Measurements from ENCODE around the gene HACD3.
"Not testable (repeated sequence)": the region's sequence is repeated elsewhere in the genome, so short reads cannot be mapped to it uniquely, and the experiment has no call there.

The HACD3 gene, protein sequence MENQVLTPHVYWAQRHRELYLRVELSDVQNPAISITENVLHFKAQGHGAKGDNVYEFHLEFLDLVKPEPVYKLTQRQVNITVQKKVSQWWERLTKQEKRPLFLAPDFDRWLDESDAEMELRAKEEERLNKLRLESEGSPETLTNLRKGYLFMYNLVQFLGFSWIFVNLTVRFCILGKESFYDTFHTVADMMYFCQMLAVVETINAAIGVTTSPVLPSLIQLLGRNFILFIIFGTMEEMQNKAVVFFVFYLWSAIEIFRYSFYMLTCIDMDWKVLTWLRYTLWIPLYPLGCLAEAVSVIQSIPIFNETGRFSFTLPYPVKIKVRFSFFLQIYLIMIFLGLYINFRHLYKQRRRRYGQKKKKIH

GRCh38 chr15:65530318-65531111 lies at the start of gene HACD3:
HACD3 (plus strand) TSS chr15:65530463; CDS start chr15:65530632, 169 bp downstream.
- no peak for FAIRE-seq

- no peak for FAIRE-seq
Measured at GRCh38 chr15:65484876-65485275, 45.4 kb upstream of the HACD3 start.

DNA sequence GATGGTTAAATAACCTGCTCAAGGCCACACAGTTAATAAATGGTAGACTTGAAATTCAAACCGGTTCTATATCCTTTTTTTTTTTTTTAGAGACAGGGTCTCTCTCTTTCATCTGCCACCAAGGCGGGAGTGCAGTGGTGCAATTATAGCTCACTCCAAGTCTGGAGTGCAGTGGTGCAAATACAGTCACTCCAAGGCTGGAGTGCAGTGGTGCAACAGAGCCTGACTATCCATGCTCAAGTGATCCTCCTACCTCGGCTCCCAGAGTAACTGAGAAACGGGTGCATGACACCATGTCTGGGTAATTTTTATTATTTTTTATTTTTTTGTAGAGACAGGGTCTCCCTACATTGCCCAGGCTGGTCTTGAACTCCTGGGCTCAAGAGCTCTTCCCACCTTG lies 36.2 kb upstream of the HACD3 start:
- no peak for FAIRE-seq

DNA sequence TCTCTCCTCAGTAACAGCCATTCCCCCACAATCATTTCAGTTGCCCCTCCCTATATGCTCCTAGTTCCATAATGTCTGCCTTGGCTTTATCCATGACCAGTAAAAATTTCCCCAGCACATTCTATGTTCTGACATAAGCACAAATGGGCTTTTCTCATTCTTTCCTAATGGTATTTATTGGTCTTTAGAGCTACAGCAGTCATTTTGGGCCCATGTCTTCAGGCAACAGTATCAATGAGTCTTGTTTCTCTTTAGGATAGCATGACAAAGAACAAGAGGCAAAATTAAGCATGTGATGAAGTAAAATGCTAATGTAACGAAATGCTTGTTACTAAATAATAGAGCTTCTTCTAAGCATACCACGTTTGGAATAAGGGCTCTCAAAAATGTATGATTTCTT lies 20.9 kb upstream of the HACD3 start:
- no peak for FAIRE-seq

- FAIRE-seq, result no peak
Measured at GRCh38 chr15:65512189-65512588, 18.1 kb upstream of the HACD3 start.

GRCh38 chr15:65512807-65513416 lies 17.4 kb upstream of the HACD3 start:
- peak; percentile 98 for FAIRE-seq

- FAIRE-seq, result peak; percentile 50
Measured at GRCh38 chr15:65516997-65517865, 13.0 kb upstream of the HACD3 start, which contains the start of gene DPP8. DPP8 (minus strand) TSS chr15:65517689; CDS start chr15:65512553, 5,136 bp downstream.

DNA sequence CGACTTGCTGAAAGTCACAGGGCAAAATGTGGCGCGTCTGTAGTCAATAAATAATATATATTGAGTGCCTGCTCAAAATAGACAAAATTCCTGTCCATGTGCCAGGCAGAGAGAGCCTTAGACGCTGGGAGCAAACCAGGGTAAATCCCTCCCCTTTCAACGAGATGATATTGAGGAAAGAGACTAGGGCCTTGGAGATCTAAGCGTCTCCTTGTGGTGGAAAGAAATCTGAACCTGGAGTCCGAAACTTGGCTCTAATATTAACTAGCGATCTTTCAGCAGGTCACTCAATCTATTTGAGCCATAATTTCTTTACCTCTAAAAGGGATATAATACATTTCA lies 12.4 kb upstream of the HACD3 start:
- FAIRE-seq, result no peak

DNA sequence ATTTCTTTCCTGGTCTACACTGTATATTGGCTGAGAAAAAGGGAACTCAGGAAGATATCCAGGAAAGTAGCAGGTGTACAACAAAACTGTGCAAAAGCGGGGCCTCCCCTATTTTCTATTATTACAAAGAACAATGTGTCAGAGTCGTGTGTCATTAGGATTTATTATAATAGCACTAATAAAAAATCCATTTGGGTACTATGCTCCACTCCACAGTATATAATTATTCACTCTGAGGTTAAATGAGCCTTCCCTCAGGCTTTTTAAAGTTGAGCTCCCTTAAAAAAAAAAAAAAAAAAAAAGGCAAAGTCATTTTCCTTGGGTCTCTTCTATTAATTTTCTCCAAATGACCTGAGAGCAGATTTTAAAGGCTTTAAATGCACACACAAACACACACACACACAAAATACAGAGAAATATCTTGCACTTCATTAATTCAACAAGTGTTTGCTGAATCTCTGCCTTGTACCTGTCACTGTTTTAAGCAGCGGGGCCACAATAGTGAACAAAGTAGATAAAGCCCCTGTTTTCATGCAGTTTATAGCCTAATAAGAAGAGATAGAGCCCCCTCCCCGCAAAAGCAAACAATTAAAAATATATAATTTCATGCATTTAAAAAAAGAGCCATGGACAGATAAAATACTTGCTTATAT lies 11.5 kb upstream of the HACD3 start:
- no peak for FAIRE-seq

DNA sequence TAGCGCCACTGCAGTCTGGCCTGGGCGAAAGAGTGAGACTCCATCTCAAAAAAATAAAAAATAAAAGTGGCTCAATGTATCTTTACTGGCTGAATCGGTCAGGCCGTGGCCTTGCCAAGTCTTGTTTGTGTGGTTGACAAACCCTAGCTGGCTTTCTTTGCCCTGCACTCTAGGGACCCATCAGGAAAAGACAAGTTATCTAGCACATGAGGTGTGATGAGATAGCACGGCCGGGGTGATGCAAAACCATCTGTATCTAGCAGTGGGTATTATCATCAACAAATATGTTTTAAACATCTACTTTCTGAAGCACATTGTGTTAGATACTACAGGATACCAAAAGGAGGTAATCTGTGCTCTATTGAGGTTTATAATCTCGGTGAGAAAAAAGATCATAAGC lies 8.9 kb upstream of the HACD3 start:
- FAIRE-seq, result no peak

DNA sequence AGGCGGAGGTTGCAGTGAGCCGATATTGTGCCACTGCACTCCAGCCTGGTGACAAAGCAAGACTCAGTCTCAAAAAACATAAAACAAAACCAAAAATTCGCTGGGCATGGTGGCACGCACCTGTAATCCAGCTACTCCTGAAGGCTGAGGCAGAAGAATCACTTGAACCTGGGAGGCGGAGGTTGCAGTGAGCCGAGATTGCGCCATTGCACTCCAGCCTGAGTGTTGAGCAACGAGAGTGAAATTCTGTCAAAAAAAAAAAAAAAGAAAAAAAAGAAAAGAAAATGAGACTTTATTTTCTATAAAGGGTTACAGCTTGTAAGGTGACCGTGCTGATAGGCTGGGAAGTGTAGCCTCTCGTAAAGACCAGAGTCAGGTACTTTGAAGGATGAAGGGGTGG lies 6.0 kb upstream of the HACD3 start:
- FAIRE-seq, result no peak

DNA sequence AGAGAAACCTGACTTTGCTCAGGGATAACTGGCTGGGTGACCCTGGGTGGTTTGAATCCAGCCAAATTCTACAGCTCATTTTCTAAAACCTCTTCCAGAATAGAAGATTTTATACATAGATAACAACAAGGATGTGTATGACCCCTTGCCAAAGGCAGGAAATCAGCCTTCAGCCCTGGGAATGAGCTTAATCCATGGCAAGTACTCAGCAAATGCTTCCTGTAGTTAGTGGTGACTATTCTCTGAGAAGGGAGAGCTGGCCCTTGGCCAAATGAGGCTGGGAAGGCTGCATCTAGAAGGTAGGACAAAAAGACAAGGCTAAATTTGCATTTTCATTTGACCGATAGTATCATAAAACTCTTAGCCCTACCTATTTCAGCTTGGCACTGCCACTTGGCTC lies 4.6 kb upstream of the HACD3 start:
- FAIRE-seq, result no peak

GRCh38 chr15:65528461-65529060 lies 1.7 kb upstream of the HACD3 start:
- FAIRE-seq, result no peak

DNA sequence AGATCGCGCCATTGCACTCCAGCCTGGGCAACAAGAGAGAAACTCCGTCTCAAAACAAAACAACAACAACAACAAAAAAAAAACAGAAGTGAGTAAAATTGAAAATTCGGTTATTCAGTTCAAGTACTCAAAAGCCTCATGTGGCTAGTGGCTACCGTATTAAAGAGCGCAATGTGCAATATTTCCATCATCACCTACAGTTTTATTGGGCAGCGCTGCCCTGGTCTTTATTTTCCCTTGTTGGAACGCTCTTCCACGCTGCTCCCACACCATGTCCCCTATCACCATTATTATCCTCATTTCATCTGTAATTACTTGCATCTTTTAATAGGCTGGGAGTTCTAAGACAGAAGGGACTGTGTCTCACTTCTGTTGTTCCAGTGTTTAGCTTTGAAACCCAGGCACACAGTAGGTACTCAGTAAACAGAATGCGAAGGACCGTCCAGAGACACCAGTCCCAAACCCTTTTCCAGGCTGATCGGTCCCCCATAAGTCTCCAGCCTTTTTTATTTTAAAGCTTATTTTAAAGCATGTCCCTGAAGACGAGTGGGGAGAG lies 423 bp upstream of the HACD3 start:
- no peak for FAIRE-seq

GRCh38 chr15:65532738-65533051 lies 2.4 kb downstream of the HACD3 start:
- no peak for FAIRE-seq

DNA sequence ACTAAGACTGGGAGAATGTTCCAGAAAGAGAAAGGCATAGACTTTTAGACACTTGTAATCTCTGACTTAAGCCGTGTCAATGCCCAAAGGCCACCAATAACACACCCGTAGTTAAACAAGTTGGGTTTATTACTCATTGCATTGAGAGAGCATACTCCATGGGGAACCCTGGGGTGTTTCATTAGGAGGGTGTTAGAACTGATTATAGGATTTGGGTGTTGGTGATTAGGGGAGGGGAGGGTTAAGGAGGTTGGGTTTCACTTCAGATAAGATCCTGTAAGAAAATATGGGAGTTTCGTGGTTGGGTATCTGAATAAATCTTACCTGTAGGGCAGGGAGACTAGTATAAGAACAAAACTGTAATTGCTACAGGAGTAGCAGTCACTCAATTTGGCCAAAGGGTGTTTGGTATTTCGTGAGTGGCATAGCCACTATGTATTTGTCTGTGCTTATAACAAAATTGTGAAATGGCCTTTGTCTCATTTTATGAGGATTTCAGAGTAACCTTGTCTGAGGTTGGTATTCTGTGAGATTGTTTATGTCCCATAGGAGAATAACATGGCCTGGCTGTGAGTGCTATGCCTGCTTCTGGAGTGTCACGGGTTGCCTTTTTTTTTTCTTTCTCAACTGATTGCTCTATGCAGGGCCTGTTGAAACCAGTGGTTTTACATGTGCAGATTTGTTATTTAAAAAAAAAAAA lies 2.9 kb downstream of the HACD3 start:
- no peak for FAIRE-seq

- no peak for FAIRE-seq
Measured at GRCh38 chr15:65535192-65535591, 4.9 kb downstream of the HACD3 start.

DNA sequence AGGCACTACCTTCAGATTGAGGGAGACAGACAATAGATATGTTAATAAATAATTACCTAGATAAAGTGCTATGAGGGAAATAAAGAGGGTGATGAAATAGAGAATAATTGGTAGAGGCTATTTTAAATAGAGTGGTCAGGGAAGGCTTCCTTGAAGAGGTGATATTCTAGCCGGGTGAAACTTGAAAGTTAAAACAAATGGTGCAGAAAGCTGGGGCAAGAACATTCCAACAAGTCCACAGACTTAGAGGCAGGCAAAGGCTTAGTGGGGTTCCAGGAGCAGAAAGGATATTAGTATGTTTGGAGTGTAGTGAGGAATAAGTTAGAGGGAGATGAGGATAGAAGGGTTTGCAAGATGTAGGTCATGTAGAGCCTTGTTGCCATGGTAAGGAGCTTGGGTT lies 10.1 kb downstream of the HACD3 start:
- no peak for FAIRE-seq

DNA sequence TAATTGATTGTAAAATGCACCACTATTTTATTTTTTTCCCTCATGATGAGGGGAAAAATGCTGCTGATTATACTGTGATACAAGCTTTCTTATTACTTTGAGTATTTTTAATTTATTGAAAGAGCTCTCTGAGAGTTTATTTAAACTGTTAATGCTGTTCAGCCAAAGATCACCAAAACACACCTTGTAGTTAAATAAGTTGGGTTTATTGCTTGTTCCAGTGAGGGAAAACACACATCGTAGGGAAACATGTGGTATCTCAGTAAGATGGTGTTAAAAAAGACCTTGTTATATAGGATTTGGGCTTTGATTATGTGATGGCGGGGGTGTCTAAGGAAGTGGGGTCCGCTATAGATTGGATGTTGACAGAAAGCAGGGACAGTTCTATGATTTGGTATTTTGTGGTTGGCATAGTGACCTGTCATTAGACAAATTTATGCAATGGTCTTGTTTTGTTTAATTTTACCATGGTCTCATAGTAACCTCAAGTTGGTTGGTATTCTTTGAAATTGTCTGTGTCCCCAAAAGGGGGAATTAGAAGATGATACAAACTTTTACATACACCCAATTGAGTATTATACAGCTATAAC lies 11.1 kb downstream of the HACD3 start:
- no peak for FAIRE-seq

GRCh38 chr15:65547841-65548240 lies 17.6 kb downstream of the HACD3 start:
- FAIRE-seq, result no peak

DNA sequence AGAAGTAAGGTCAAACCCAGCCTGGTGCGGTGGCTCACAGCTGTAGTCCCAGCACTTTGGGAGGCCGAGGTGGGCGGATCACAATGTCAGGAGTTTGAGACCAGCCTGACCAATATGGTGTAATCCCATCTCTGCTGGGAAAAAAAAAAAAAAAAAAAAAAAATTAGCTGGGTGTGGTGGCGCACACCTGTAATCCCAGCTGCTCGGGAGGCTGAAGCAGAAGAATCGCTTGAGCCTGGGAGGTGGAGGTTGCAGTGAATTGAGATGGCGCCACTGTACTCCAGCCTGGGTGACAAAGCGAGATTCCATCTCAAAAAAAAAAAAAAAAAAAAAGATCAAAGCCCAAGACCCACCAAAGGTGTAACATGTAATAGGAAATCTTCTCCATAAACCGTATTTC lies 19.0 kb downstream of the HACD3 start:
- FAIRE-seq, result not testable (repeated sequence)
